ENCODE measurements around the gene ST3GAL5.
A peak's percentile ranks its signal among the peaks of the same experiment; 100 is the strongest.
"Not testable (repeated sequence)": the region's sequence is repeated elsewhere in the genome, so short reads cannot be mapped to it uniquely, and the experiment has no call there.

ST3GAL5 gene

DNA sequence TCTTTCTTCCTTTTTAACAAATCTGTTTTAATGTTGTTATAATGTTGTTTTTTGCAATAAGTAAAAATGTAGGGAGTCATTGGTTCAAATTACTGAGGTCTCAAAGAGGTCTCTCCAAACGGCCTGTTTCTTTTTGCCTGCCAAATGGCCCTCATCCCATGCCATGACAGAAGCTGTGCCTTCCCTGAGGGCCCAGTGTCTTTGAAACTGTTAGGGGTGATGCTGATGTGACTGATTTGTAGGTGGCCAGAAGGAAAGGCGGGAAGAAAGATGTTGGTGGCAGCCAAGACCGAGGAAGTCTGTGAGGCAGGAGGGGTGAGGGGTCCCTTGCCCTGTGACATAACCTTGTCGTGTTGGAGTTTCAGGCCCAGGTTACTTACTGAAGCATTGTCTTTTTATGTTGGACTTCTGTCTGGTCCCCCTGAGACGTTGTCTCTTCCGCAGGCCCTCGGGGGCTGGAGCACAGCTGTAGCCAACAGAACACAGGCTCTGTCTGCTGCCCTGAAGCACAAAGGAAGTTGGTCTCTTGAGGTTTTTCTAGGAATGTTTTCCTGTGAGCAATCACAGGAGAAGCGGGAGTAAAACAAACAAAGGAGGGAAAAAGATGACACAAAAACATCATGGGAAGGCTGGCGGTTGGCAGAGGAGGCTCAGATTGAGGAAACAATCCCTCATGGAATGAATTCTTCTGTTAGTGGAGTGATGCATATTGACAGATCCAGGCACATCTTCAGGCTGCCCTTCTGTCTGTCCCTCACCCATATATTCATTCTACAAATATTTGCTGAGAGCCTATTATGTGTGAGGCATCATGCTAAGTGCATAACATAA is 4.9 kb upstream of the ST3GAL5 start:
- DNase-seq (ENCODE audit: low read depth): no peak

DNA sequence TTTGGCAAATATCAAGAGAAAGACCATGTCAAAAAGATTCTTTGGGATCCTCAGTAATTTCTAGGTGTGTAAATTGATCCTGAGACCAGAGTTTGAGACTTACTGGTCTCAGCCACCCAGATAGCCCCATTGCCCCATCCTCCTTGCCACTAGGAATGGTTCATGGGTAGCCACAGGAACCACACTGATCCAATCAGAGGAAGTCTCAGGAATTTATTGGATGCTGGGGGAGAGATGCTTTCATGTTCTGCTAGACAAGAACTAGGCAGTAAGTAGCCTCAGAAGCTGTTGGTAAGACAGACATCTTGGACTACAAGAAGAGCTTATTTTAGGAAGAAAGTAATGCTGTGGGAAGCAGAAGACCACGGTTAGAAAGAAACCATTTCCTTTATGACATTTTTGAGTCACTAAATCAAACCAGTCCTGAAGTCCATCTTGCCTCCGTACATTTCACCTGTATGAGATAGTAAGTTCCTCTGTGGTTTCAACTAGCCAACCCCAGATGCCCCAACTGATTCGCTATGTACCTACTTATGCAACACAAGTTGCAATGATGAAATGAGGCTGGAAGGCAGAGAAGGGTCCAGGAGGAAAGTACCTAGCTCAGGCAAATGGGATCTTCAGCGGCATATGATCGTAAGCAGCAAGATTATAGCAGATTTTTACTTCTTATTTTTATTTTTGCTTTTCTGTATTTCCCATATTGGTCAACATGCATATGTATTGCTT is 3.6 kb upstream of the ST3GAL5 start:
- DNase-seq (ENCODE audit: low read depth): no peak

- no peak for DNase-seq (ENCODE audit: low read depth)
Measured at GRCh38 chr2:85890522-85891176, 1.9 kb upstream of the ST3GAL5 start.

GRCh38 chr2:85889627-85890281 is 964 bp upstream of the ST3GAL5 start:
- DNase-seq (ENCODE audit: low read depth): no peak

- peak; percentile 22 for DNase-seq (ENCODE audit: low read depth)
Measured at GRCh38 chr2:85888020-85888683, 638 bp downstream of the ST3GAL5 start.

GRCh38 chr2:85887566-85888019 is 1.2 kb downstream of the ST3GAL5 start:
- peak; percentile 46 for DNase-seq (ENCODE audit: low read depth)

DNA sequence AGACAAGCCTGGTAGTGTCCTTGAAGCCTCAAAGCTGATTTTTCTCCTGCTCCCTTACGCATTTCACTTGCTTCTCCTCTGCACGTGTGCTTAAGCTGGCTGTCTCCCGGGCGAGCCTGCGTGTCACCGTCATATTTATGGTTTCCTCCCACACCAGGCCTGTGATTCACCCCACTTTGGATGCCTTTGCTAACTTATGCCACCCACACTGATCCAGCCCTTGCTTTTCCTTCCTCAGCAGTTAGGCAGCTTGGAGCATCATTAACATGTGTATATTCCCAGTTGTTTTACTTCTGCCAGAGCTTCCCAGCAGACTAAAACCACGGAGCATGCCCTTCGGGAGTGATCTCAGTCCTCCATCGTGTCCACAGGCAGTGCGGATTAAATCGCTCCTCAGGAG is 2.2 kb downstream of the ST3GAL5 start:
- no peak for DNase-seq (ENCODE audit: low read depth)

- no peak for DNase-seq (ENCODE audit: low read depth)
Measured at GRCh38 chr2:85886141-85886540, 2.6 kb downstream of the ST3GAL5 start.

- DNase-seq (ENCODE audit: low read depth): not testable (repeated sequence)
Measured at GRCh38 chr2:85881781-85882180, 7.0 kb downstream of the ST3GAL5 start.

GRCh38 chr2:85880716-85881328 is 8.0 kb downstream of the ST3GAL5 start:
- not testable (repeated sequence) for DNase-seq (ENCODE audit: low read depth)

DNA sequence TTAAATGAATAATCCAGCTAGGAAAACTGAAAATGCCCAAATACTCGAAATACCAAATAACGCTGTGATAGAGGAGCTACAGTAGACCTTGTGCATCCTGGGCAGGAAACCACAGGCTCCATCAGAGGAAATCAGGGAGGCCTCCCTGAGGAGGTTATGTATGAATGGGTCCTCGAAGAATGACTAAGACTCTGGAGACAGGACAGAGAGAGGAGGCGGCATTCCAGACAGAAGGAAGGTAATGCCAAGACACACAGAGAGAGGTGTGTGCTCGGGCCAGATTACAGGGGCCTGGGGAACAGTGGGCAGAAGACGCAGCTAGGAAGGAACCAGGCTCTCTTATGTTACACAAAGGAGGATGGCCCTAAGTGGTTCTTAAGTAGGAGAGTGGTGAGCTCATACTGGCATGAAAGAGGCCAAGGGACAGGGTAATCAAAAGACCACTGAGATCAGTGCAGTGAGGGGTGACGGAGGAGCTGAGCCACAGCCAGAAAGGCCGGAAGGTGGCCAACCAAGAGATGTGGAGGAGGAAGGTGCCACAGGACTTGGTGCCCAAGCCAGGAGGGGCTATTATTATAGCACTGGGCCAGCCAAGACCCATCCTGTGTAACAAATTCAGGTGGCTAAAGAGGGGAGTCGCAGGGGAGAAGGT is 9.9 kb downstream of the ST3GAL5 start:
- no peak for DNase-seq (ENCODE audit: low read depth)

GRCh38 chr2:85875350-85876050 is 13.3 kb downstream of the ST3GAL5 start:
- DNase-seq (ENCODE audit: low read depth): no peak

GRCh38 chr2:85873679-85874078 is 15.1 kb downstream of the ST3GAL5 start:
- DNase-seq (ENCODE audit: low read depth): no peak

DNA sequence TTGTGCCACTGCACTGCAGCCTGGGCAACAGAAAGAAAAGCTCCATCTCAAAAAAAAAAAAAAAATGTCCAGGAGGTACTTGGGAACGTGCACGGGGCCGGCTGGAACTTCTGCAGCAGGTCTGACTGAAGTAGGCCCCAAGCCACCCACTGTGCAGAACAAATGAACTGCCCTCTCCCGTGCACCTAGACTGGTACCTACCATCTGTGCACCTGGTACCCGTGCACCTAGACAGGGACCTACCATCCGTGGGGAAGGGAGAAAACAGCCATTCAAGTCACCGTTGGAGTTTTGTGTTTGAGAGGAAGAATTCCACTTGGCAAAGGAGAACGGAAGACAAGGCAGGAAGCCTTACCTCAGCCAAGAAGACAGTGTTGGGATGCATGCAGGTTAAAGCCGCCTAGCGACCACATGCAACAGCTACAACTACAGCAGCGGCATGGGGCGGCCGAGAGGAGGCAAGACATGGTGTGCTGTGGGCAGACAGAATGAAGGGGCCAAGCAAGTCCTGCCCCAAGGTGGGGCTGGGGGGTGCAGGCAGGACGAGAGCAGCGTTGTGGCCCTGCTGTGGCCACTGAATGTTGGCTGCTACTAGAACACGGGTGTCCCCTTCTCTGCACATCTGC is 16.1 kb downstream of the ST3GAL5 start:
- no peak for DNase-seq (ENCODE audit: low read depth)

GRCh38 chr2:85871494-85872164 is 17.2 kb downstream of the ST3GAL5 start:
- DNase-seq (ENCODE audit: low read depth): no peak

GRCh38 chr2:85868822-85869221 is 20.0 kb downstream of the ST3GAL5 start:
- no peak for DNase-seq (ENCODE audit: low read depth)

- DNase-seq (ENCODE audit: low read depth): no peak
Measured at GRCh38 chr2:85867556-85868292, 21.1 kb downstream of the ST3GAL5 start.

DNA sequence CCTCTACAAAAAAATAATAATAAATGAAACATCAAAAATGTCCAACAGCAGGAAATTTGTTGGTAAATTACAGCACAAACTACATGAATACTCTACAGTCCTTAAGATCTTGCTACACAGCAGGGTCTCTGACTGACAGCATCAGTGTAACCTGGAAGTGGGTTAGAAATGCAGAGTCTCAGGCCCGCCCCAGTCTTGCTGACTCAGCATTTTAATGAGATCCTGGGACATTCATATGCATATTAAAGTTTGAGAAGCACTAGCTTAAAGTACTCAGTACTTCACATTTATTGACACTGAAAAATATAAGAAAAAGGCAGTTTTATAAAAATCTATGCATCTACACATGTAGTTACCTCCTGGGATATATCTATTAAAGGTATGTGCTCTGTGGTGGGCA is 21.7 kb downstream of the ST3GAL5 start:
- no peak for DNase-seq (ENCODE audit: low read depth)
